ENCODE measurements around the gene RBM45.

DNA sequence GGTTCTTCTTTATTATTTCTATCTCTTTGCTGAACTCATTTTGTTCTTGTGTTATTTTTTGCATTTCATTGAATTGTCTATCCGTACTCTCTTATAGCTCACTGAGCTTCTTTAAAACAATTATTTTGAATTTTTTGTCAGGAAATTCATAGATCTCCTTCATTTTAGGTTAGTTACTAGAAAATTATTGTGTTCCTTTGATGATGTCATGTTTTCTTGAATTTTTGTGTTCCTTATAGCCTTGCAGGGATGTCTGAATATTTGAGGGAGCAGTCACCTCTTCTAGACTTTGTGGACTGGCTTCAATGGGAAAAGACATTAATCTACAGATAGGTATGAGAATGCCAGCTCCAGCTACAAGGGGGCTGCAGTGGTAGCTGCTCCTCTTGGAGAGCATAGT, 61.4 kb downstream of the RBM45 start:
- TF ChIP-seq, protein P1, sequence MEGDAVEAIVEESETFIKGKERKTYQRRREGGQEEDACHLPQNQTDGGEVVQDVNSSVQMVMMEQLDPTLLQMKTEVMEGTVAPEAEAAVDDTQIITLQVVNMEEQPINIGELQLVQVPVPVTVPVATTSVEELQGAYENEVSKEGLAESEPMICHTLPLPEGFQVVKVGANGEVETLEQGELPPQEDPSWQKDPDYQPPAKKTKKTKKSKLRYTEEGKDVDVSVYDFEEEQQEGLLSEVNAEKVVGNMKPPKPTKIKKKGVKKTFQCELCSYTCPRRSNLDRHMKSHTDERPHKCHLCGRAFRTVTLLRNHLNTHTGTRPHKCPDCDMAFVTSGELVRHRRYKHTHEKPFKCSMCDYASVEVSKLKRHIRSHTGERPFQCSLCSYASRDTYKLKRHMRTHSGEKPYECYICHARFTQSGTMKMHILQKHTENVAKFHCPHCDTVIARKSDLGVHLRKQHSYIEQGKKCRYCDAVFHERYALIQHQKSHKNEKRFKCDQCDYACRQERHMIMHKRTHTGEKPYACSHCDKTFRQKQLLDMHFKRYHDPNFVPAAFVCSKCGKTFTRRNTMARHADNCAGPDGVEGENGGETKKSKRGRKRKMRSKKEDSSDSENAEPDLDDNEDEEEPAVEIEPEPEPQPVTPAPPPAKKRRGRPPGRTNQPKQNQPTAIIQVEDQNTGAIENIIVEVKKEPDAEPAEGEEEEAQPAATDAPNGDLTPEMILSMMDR (conservative IDR thresholded peaks at IDR 0.05; ENCODE audit: low read length) = no peak
- TF ChIP-seq EZH2phosphoT487 (IDR thresholded peaks at IDR 0.05; ENCODE audit: borderline replicate concordance, low read depth, low read length) = no peak

Data from OCI-LY7 (cell line).